GM19035 (cell line): ENCODE results near the gene DDX3X.
"Not testable (repeated sequence)": the region's sequence is repeated elsewhere in the genome, so short reads cannot be mapped to it uniquely, and the experiment has no call there.

Source experiments
- ATAC-seq: cut with Tn5 transposase; IDR thresholded peaks from one replicate; pipeline ENCODE4 v1.9.1; 2021; ENCODE audit not compliant: unreplicated experiment

The DDX3X gene

GRCh38 chrX:41411222-41411621 is 77.3 kb downstream of the DDX3X start:
- not testable (repeated sequence) for ATAC-seq

GRCh38 chrX:41412261-41413081 is 78.5 kb downstream of the DDX3X start:
- no peak for ATAC-seq
